Hepatic stellate cell (primary cell): Measurements from ENCODE around the gene TANC1.

ENCODE experiments used
- DNase-seq: peaks from one replicate; pipeline ENCODE4 v3.0.0; 2011; ENCODE audit warnings: low spot score

TANC1 gene

GRCh38 chr2:159225025-159226016 is 256.9 kb downstream of the TANC1 start:
- no peak for DNase-seq

GRCh38 chr2:159226059-159226461 is 257.6 kb downstream of the TANC1 start:
- DNase-seq, result peak; percentile 27

- DNase-seq, result no peak
Observed at GRCh38 chr2:159226608-159227385, 258.4 kb downstream of the TANC1 start.

- no peak for DNase-seq
Observed at GRCh38 chr2:159227467-159227866, 259.0 kb downstream of the TANC1 start.

- DNase-seq, result no peak
Observed at GRCh38 chr2:159228081-159228581, 259.7 kb downstream of the TANC1 start.

GRCh38 chr2:159229476-159230144 is 261.2 kb downstream of the TANC1 start:
- no peak for DNase-seq

- no peak for DNase-seq
Observed at GRCh38 chr2:159230145-159230877, 261.9 kb downstream of the TANC1 start.

GRCh38 chr2:159232456-159233170 is 264.2 kb downstream of the TANC1 start:
- no peak for DNase-seq

GRCh38 chr2:159234868-159235267 is 266.4 kb downstream of the TANC1 start:
- no peak for DNase-seq

- no peak for DNase-seq
Observed at GRCh38 chr2:159243529-159243928, 275.1 kb downstream of the TANC1 start.

GRCh38 chr2:159246325-159246988 is 278.0 kb downstream of the TANC1 start:
- DNase-seq, result no peak

- no peak for DNase-seq
Observed at GRCh38 chr2:159249990-159250715, 281.7 kb downstream of the TANC1 start.

GRCh38 chr2:159251296-159252173 is 283.1 kb downstream of the TANC1 start:
- no peak for DNase-seq

- no peak for DNase-seq
Observed at GRCh38 chr2:159252905-159253304, 284.5 kb downstream of the TANC1 start.

GRCh38 chr2:159256159-159256558 is 287.7 kb downstream of the TANC1 start:
- DNase-seq, result peak; percentile 5

- no peak for DNase-seq
Observed at GRCh38 chr2:159262226-159262625, 293.8 kb downstream of the TANC1 start.

GRCh38 chr2:159262904-159263303 is 294.5 kb downstream of the TANC1 start:
- DNase-seq, result no peak

GRCh38 chr2:159265171-159265576 is 296.7 kb downstream of the TANC1 start:
- no peak for DNase-seq

- no peak for DNase-seq
Observed at GRCh38 chr2:159266554-159266953, 298.1 kb downstream of the TANC1 start.
